Activated naive CD8-positive, alpha-beta T cell treated with anti-CD3 and anti-CD28 coated beads, Interleukin-2, amount 50 U/mL, for 16 hours (primary cell): ENCODE data around the gene CDH1.
"Not testable (repeated sequence)": the region's sequence is repeated elsewhere in the genome, so short reads cannot be mapped to it uniquely, and the experiment has no call there.

ENCODE experiments used
- DNase-seq: peaks from one replicate; pipeline ENCODE4 v3.0.0-alpha.2; 2020; ENCODE audit warnings: low read depth, low spot score

Gene CDH1

GRCh38 chr16:68760671-68761275, 23.7 kb downstream of the CDH1 start:
- DNase-seq, result no peak

GRCh38 chr16:68762996-68763756, 26.1 kb downstream of the CDH1 start:
- DNase-seq, result no peak

GRCh38 chr16:68764862-68765261, 27.8 kb downstream of the CDH1 start:
- no peak for DNase-seq

- DNase-seq, result no peak
Measured at GRCh38 chr16:68767581-68767980, 30.5 kb downstream of the CDH1 start.

DNA sequence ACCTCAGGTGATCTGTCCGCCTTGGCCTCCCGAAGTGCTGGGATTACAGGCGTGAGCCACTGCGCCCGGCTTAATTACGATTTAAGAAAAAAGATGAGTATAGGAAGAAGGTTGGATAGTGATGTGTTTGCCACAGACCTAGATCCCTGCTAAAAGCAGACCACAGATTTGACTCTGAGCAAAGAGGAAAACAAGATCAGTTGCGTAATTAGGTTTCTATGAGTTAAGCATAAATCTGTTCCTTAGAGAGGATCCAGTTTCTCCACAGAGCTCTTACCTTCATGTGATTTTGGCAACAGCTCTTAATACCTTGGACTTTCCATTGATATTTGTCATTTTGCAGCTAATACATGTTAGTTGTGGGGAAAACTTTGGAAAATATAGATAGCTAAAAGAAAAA, 31.1 kb downstream of the CDH1 start:
- no peak for DNase-seq

DNA sequence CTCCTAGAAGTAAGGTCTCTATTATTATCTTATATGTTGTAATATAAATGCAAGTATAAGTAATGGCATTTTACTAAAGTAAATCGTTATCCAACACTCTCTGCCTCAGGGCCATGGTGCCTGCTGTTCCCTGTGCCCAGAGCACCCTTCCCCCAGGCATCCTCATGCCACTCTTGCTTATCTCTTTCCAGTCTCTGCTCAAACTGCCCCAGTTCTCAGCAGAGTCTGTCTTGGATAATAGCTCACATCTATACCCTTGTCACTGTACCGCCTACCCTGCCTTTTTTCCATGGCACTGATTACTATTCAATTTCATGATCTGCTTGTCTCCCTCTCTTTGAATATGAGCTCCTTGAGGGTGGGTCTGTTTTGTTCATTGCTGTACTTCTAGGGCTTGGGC, 31.7 kb downstream of the CDH1 start:
- no peak for DNase-seq

- no peak for DNase-seq
Measured at GRCh38 chr16:68770671-68771070, 33.6 kb downstream of the CDH1 start.

DNA sequence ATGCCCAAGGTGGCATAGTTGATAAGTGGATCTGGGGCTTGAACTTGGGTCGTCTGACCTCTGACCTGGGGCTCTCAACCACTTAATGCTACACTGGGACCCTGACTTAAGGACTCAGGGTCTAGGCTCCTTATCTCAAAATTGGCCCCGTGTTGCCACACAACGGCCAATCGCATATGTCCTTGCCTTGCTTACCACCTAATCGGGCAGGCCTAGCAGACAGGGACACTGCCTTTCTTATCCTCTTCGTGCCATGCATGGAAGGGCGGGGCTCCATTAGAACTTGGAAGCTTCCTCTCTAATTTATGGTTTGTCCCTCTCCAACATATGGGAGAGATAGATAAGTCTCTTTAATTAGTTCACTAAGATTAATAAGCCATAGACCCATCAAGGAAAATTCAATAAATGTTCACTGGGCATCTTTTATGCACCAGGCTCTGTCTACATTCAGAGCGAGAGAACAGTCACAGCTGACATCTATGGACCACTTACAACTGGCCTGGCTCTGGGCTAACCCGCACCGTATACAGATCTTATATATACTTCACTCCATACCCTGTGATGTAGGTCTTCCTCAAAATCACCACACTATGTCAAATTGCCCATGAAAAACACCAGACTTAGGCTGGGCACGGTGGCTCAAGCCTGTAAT, 35.1 kb downstream of the CDH1 start:
- no peak for DNase-seq

DNA sequence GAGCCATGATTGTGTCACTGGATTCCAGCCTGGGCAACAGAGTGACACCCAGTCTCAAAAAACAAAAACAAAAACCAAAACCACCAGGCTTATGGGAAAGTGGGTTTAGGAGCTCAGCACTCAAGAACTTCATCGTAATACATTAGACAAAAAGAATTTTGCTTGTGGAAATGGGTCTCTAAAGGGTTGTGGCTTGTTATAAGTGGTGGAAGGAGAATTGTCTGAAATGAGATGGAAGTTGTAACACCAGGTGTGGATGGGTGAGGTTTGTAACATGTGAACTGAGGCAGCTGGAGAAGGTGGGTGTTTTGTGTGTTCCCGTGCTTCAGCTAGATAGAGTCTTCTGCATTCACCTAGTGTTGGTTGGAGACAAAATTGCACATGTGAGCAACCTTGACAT, 35.8 kb downstream of the CDH1 start:
- DNase-seq, result no peak

- no peak for DNase-seq
Measured at GRCh38 chr16:68774982-68775634, 38.0 kb downstream of the CDH1 start.

- no peak for DNase-seq
Measured at GRCh38 chr16:68776821-68777485, 39.9 kb downstream of the CDH1 start.

DNA sequence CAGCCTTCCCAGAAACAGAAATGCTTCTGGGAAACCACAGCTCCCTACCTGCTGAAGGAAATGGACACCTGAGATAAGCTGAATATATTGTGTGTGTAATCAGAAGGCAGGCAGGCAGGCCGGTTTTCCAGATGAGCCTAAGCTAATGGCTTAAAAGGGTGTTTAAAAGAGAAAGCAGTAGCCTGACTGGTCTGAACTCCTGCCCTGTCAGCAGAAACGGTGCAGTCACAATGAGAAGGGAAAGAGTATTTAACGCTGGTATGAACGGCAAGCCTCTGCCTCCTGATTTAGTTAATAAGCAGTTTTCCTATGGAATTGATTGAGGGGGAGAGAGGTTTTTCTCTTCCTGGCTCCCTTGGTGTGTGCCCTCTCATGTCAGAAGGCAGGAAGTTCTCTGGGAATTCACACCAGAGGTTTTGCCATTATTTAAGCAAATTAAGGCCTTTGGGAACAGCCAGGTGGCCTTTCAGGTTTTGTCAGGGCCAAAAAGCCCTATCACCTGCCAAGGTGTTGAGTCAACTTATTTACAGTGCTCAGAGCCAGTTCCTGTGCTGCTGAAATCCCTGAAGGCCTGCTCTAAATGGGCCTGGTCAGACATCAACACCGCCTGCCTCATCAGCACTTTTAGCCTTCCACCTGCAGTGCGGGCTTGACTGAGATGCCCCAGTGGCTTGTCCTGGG, 41.6 kb downstream of the CDH1 start:
- DNase-seq, result no peak

DNA sequence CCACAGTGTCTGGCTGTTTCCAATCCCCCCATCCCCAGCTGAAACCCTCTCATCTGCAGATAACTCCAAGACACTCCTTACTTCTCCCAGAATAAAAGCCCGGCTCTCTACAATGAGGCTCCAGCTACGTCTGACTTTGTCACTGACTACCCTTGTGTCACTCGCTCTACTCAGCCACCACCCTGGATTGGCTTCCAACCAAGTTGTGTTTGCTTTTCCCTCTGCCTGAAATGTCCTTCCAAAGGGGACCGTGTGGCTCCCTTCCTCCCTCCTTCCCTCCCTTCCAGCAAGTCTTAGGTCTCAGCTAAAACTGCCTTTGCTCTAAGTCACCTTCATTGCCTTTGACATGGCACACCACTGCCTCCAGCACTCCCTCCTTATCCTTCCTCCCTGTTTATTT, 42.8 kb downstream of the CDH1 start:
- no peak for DNase-seq

- no peak for DNase-seq
Measured at GRCh38 chr16:68781784-68782183, 44.7 kb downstream of the CDH1 start.

DNA sequence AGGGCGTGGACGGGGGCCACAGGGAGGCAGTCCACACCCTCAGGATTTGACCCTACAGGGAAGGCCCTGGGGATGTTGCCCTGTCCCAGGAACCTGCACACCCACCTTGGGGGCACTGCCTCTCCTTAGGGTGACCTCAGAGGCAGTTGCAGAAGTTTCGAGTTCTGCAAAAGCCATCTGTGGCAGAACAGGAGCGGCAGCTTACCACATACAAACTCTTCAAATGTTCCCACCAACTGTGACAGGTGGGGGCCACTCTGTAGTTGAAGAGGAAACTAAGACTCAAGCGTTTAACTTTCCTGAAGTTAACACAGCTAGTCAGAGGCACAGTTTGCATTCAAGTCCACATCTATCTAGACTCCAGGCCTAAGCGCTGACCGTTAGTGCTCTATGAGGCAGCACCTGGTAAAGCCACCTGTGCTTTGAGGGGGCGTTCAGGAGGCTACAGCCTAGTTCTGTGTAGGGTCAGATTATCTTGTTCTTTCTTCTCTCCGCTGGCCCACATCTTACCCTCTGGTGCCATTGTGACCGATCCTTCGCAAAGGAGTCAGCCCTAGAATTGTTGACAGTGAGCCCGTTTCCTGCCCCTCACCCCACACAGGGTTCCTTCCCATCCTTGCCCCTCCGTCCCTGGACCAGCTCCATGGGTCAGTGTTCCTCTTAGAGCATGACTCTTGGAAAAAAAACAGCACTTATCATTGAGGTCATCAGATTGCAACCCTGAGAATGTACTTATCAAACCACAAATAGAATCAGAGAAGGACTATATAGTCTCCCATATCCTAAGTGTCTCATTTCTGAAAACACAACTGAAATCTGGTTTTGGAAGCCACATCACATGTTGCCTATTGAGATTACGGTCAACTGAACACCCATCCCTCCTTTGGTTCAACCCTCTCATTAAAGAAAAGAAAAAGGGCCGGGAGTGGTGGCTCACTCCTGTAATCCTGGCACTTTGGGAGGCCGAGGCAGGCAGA, 45.4 kb downstream of the CDH1 start:
- no peak for DNase-seq

DNA sequence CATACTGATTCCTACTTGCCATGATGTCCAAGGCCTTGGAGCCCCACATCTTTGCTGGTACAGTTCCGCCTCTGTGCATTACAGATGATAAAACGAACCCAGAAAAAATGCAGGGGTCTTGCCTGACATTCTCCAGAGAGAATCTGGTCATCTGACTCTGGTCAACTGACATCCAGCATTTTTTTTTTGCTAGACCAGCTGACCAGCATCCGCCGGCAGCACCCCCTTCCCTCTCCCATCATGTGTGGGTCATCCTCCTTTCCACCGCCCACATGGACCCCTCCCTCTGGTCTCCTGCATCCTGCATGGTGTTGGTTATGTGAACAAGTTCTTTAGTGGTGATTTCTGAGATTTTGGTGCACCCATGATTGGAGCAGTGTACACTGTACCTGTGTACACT, 47.1 kb downstream of the CDH1 start:
- DNase-seq, result no peak

DNA sequence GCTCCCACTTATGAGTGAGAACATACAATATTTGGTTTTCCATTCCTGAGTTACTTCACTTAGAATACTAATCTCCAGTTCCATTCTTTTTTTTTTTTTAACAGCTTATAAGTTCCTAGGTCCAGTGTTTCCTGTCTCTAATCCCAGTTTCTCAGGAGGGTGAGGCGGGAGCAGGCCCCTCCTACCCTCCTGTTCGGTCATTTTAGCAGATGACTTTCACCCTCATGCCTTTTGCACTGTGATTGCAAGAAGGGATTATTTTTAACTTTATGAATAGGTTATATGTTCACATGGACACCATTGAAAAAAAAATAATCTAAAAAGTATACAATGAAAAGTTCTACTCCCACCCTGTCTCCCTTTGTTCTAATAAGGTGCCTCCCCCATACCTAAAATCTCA, 47.6 kb downstream of the CDH1 start:
- DNase-seq, result no peak

DNA sequence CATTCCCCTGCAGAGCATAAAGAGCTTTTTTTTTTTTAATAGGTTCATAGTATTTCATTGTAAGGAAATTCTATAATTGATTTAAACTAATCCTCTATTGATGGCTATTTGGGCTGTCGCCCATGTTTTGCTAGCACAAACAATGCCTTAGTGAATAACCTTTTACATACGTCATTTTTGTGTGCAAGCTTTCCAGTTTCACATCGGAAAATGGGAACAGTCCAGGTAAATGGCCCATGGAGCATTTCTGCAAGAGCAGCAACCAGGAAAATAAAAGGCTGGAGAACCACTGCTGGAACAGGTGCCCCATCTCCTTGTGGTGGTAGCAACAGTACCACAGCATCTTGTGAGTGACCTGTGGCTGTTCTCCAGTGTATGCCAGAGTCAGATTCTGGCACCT, 48.6 kb downstream of the CDH1 start:
- DNase-seq, result no peak

- no peak for DNase-seq
Measured at GRCh38 chr16:68786685-68787418, 49.8 kb downstream of the CDH1 start.

GRCh38 chr16:68787419-68787807, 50.3 kb downstream of the CDH1 start:
- not testable (repeated sequence) for DNase-seq
